ENCODE data around the gene TXNRD2.

- TF ChIP-seq CTCF (conservative IDR thresholded peaks at IDR 0.05; ENCODE audit: low read depth in 2 of 2) (no peak), POLR2AphosphoS5 (IDR thresholded peaks at IDR 0.05; ENCODE audit: low read depth) (no peak), REST (IDR thresholded peaks at IDR 0.05; ENCODE audit: unreplicated experiment) (no peak), CREB1 (CRISPR knock-in tag; IDR thresholded peaks at IDR 0.05; ENCODE audit: low read depth) (no peak), ZNF114 (CRISPR knock-in tag; IDR thresholded peaks at IDR 0.05) (no peak), EZH2 (IDR thresholded peaks at IDR 0.05; ENCODE audit: low read depth, unreplicated experiment) (no peak), ZNF331 (CRISPR knock-in tag; IDR thresholded peaks at IDR 0.05; ENCODE audit: low read depth) (no peak), EZH2phosphoT487 (IDR thresholded peaks at IDR 0.05; ENCODE audit: unreplicated experiment) (no peak)
These were observed 31.3 kb upstream of the TXNRD2 start for GRCh38 chr22:19972652-19973550.
